Transverse colon (tissue), 4 donors: ENCODE results near the gene CADM1. TPM values are rescaled to one million over a fixed set of nuclear protein-coding genes. Genes with fewer than 3 reads are reported as not detected.

Source experiments
- DNase-seq: peaks from one replicate; pipeline ENCODE4 v3.0.0-alpha.2; 2019
- H3K27ac ChIP-seq, 4 donors: fragments of 200-600 bp; sonication (generic); 2 replicates each; pipeline ENCODE4 v1.5.1; 2016 to 2018; ENCODE audit warnings: inconsistent platforms in 4 of 4
- H3K27me3 ChIP-seq: fragments of 200-600 bp; sonication (generic); 2 replicates; pipeline ENCODE4 v1.5.1; 2017; ENCODE audit warnings: inconsistent platforms
- H3K36me3 ChIP-seq, 4 donors: fragments of 200-600 bp; sonication (generic); 2 replicates each; pipeline ENCODE4 v1.5.1; 2017 to 2019; ENCODE audit warnings: inconsistent platforms in 4 of 4
- H3K4me1 ChIP-seq, 4 donors: fragments of 200-600 bp; sonication (generic); 2 replicates each; pipeline ENCODE4 v1.5.1; 2017 to 2020; ENCODE audit warnings: inconsistent platforms in 4 of 4
- H3K4me3 ChIP-seq, 4 donors: fragments of 200-600 bp; sonication (generic); 1 replicate in 1 of 4; 2 replicates in 3 of 4; pipeline versions ENCODE4 v1.5.1 to v1.6.1; 2017 to 2019; ENCODE audit warnings: inconsistent platforms in 4 of 4
- H3K9me3 ChIP-seq, 2 donors: fragments of 200-600 bp; sonication (generic); 2 replicates each; pipeline ENCODE4 v1.5.1; 2017 to 2019; ENCODE audit warnings: inconsistent platforms in 2 of 2
- EP300 ChIP-seq: sonication (generic); formaldehyde crosslinking; IDR thresholded peaks from one replicate; pipeline ENCODE4 v1.6.1; 2017; ENCODE audit warnings: antibody characterized with exemption, low read depth
- POLR2A ChIP-seq: fragments of 450-650 bp; IDR thresholded peaks from one replicate; pipeline ENCODE4 v1.6.1; 2016; ENCODE audit warnings: antibody characterized with exemption, mild to moderate bottlenecking, moderate library complexity
- POLR2AphosphoS5 ChIP-seq, 3 donors: sonication (generic); formaldehyde crosslinking; IDR thresholded peaks; one replicate each; pipeline ENCODE4 v1.6.1; 2016; ENCODE audit warnings: antibody characterized with exemption in 3 of 3
- WGBS, 2 donors: methylation state at CpG; one replicate each; pipeline ENCODE4 v1.1.5; 2018; ENCODE audit warnings: low coverage in 1 of 2; 5-methylcytosine and 5-hydroxymethylcytosine counted together
- in situ Hi-C, 4 donors: fragments of 200-750 bp; cut with MboI; loops; one replicate each; pipeline versions ENCODE4 v1.15.0 to v1.15.1; 2017; ENCODE audit warnings: low sequenced_read_pairs in 3 of 4, low pct_ligation_motif_present in 1 of 4, low pct_unique_long_range_greater_than_20kb in 1 of 4
- intact Hi-C: fragments of 100-400 bp; cut with DNase I; formaldehyde crosslinking; loops from one replicate; pipeline ENCODE4 v1.15.1; 2023; ENCODE audit warnings: low total_unique reads
- total RNA-seq, 4 donors: library from RNA; depleted of rRNA; stranded (reverse); fragments of >200 nt; gene quantifications; one replicate each; pipeline ENCODE4 v1.1.0, GENCODE V29; 2016
- TF ChIP-seq, protein P1 (sequence below), 5 experiments: fragments of 200-600 bp in 3 of 5; fragments of 450-650 bp in 2 of 5; sonication (generic) in 3 of 5; IDR thresholded peaks; 1 replicate in 2 of 5; 2 replicates in 3 of 5; pipeline ENCODE4 v1.5.1; 2016 to 2017; ENCODE audit warnings: antibody characterized with exemption in 5 of 5, inconsistent platforms in 3 of 5, mild to moderate bottlenecking in 2 of 5, moderate library complexity in 1 of 5

CADM1 gene
- total RNA-seq, 4 donors from 2014 or later: 2.8 to 6.4 (median 3.7) TPM

DNA sequence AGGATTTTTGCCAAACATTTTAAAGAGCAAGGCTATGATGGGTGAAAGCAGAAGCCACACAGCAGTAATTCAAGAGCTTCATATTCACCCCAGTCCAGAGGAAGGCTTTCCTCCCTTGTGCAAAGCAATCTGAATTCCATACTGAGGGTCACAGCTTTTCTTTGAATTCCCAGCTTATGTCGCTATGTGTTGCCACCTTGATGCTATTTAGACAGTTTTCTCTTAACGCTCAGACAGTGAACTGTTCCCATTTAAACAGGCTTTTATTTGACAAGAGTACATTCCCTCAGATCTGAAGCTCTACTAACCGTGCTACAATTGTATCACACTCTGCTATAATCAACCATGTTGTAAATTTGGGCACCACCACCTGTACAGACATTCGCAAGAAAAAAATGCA is 279.7 kb downstream of the CADM1 start:
- Histone ChIP-seq H3K27me3 (no peaks in the 10 kb centered on the region), H3K36me3 (no peaks in the 10 kb centered on the region), H3K4me3 (no peak overlapping the region), H3K27ac (peak overlapping the region in 1 of 4 donors; percentile 8), H3K4me1 (no peaks in the 10 kb centered on the region), H3K9me3 (no peaks in the 10 kb centered on the region)
- intact Hi-C loops: no loop called here
- in situ Hi-C loops: no loop called here
- TF ChIP-seq, protein P1, sequence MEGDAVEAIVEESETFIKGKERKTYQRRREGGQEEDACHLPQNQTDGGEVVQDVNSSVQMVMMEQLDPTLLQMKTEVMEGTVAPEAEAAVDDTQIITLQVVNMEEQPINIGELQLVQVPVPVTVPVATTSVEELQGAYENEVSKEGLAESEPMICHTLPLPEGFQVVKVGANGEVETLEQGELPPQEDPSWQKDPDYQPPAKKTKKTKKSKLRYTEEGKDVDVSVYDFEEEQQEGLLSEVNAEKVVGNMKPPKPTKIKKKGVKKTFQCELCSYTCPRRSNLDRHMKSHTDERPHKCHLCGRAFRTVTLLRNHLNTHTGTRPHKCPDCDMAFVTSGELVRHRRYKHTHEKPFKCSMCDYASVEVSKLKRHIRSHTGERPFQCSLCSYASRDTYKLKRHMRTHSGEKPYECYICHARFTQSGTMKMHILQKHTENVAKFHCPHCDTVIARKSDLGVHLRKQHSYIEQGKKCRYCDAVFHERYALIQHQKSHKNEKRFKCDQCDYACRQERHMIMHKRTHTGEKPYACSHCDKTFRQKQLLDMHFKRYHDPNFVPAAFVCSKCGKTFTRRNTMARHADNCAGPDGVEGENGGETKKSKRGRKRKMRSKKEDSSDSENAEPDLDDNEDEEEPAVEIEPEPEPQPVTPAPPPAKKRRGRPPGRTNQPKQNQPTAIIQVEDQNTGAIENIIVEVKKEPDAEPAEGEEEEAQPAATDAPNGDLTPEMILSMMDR (IDR thresholded peaks at IDR 0.05): no peak
- TF ChIP-seq POLR2A: no peak
- TF ChIP-seq EP300: no peak
- TF ChIP-seq POLR2AphosphoS5 (IDR thresholded peaks at IDR 0.05): no peak
- WGBS, 2 donors: 69 to 92% methylated on average over 4 of the region's 4 CpGs
- no peak for DNase-seq

- Histone ChIP-seq H3K9me3 (no peaks in the 10 kb centered on the region), H3K27me3 (no peaks in the 10 kb centered on the region), H3K27ac (peak overlapping the region in 2 of 4 donors; percentile 2 to 58), H3K4me3 (no peak overlapping the region), H3K36me3 (no peaks in the 10 kb centered on the region), H3K4me1 (no peaks in the 10 kb centered on the region)
- DNase-seq: no peak
- intact Hi-C loops: no loop called here
- 78 to 95% methylated on average over 5 of the region's 5 CpGs for WGBS, 2 donors
- in situ Hi-C loops: no loop called here
- no peak for TF ChIP-seq POLR2A
- TF ChIP-seq, protein P1 (IDR thresholded peaks at IDR 0.05): no peak
- TF ChIP-seq POLR2AphosphoS5 (IDR thresholded peaks at IDR 0.05): no peak
- TF ChIP-seq EP300: no peak
Measured at GRCh38 chr11:115222863-115223530, 281.2 kb downstream of the CADM1 start.

DNA sequence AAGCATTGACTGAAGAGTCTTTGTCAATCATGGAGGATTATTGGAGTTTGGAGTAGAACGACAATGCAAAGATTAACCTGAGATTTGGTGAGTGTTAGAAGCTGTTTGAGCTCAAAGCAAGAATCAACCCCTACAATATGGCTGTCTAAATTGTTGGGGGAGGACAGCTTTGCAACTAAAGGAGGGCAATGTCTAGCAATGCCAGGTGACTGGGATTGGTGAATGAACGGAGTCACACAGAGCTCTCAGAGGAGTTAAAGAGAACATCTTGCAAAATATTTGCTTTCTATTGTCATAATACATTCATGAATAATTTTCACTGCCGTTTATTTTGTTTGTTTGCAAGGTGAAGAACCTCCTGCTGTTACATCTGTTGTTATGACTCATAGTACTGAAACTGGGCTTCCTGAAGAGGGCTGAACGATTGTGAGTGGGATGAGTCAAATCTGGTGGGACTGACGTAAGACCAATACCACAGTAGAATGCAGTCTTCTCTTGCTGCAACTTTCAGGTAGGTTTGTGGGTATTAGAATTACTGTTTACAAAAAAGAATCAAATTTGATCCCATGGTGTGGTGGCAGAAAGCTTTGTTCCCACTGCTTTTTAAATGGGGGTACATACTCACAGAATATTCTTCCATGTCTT is 281.9 kb downstream of the CADM1 start:
- no peaks in the 10 kb centered on the region for H3K36me3 ChIP-seq
- WGBS, 2 donors: 42 to 62% methylated on average over 2 to 5 of the region's 5 CpGs
- no peak for TF ChIP-seq EP300
- TF ChIP-seq POLR2A: no peak
- TF ChIP-seq, protein P1 (IDR thresholded peaks at IDR 0.05): no peak
- no peak for TF ChIP-seq POLR2AphosphoS5 (IDR thresholded peaks at IDR 0.05)
- intact Hi-C loops (no loop called here), in situ Hi-C loops (no loop called here)
- DNase-seq: peak; percentile 15
- H3K27me3 ChIP-seq: no peaks in the 10 kb centered on the region
- peak overlapping the region in 2 of 4 donors; percentile 18 to 65 for H3K27ac ChIP-seq
- H3K9me3 ChIP-seq: no peaks in the 10 kb centered on the region
- H3K4me3 ChIP-seq: no peak overlapping the region
- H3K4me1 ChIP-seq: no peaks in the 10 kb centered on the region

DNA sequence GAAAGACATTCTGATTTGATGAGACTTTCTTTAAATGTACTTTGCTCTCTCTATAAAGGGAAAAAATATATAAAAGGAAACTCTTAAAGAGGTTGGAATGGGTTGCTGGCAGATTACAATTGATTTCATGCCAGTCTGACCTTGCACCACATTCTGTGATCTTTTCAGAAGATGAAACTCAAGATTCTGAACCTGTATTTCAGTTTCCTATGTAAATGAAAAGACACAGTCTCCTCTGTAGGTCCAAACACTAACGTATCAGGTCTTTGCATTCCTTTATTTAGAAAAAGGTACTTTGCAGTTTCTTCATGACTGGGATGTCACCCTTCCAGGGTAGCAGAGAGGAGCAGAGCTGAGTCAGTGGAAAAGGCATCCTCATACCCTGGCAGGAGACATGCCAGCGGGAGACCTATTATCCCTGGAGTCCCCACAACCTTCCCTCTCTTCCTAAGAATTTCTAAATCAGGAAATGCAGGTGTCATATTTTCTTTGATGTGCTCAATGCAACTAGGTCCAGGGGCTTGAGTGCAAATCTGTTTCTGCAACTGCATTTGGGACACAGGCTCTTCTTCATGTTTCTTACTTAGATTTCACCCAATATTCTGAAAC is 282.6 kb downstream of the CADM1 start:
- intact Hi-C loops: no loop called here
- Histone ChIP-seq H3K36me3 (no peaks in the 10 kb centered on the region), H3K9me3 (no peaks in the 10 kb centered on the region), H3K4me3 (no peak overlapping the region), H3K27ac (peak overlapping the region in 2 of 4 donors; percentile 18 to 65), H3K4me1 (no peaks in the 10 kb centered on the region), H3K27me3 (no peaks in the 10 kb centered on the region)
- 86 to 95% methylated on average over 1 to 2 of the region's 2 CpGs for WGBS, 2 donors
- no peak for TF ChIP-seq POLR2AphosphoS5 (IDR thresholded peaks at IDR 0.05)
- TF ChIP-seq EP300: no peak
- TF ChIP-seq, protein P1 (IDR thresholded peaks at IDR 0.05): no peak
- TF ChIP-seq POLR2A: no peak
- in situ Hi-C loops: no loop called here
- no peak for DNase-seq
